ENCODE measurements around the gene CFAP45.

- peak; percentile 97 to 100 (median 98) for TF ChIP-seq CTCF (IDR thresholded peaks at IDR 0.05)
- TF ChIP-seq POLR2A (IDR thresholded peaks at IDR 0.05) = no peak
Measured at GRCh38 chr1:159891275-159892157, 8.4 kb downstream of the CFAP45 start.

Data from right lobe of liver (tissue), 4 donors.